ENCODE results near the gene SEMA4D. TPM values are rescaled to one million over a fixed set of nuclear protein-coding genes. Genes with fewer than 3 reads are reported as not detected.

Gene SEMA4D
- polyA plus RNA-seq, 1 experiment = 0.50 TPM

GRCh38 chr9:89319015-89319905, 178.7 kb downstream of the SEMA4D start:
- no peak for TF ChIP-seq CTCF (IDR thresholded peaks at IDR 0.05; ENCODE audit: insufficient read depth, low read depth, low read length)
- Histone ChIP-seq H3K36me3 (ENCODE audit: control insufficient read depth, insufficient read depth, low read length) (no peaks in the 10 kb centered on the region), H3K27me3 (ENCODE audit: control insufficient read depth, insufficient read depth, low read length) (no peaks in the 10 kb centered on the region), H3K4me3 (ENCODE audit: low read depth, low read length) (peak overlapping the region; percentile 77)
- ChIA-PET POLR2A (no interaction called here), CTCF (interaction anchor here (0.6 to 9.0 kb wide), 6 partner anchors 13 to 237 kb away, joined by 3 to 45 read pairs (median 3); no protein-coding TSS in a partner anchor)
- DNase-seq (ENCODE audit: low read depth) = no peak

- ChIA-PET POLR2A (no interaction called here), CTCF (interaction anchor here (0.6 to 9.0 kb wide), 6 partner anchors 14 to 238 kb away, joined by 3 to 45 read pairs (median 3); no protein-coding TSS in a partner anchor)
- H3K4me3 ChIP-seq (ENCODE audit: low read depth, low read length) = peak within 1 kb of the TSS; percentile 77
- peak; percentile 78 for TF ChIP-seq CTCF (IDR thresholded peaks at IDR 0.05; ENCODE audit: insufficient read depth, low read depth, low read length)
- peak; percentile 87 for DNase-seq (ENCODE audit: low read depth)
- H3K27me3 ChIP-seq (ENCODE audit: control insufficient read depth, insufficient read depth, low read length) = no peaks in the 10 kb centered on the region
- H3K36me3 ChIP-seq (ENCODE audit: control insufficient read depth, insufficient read depth, low read length) = no peaks in the 10 kb centered on the region
Measured at GRCh38 chr9:89318123-89319014, 179.5 kb downstream of the SEMA4D start, which contains the start of gene SECISBP2. Gene SECISBP2, plus strand, starts transcription at chr9:89318500. Its CDS starts 77 bp downstream, at chr9:89318577.

- TF ChIP-seq CTCF (IDR thresholded peaks at IDR 0.05; ENCODE audit: insufficient read depth, low read depth, low read length) = no peak
- no peak for DNase-seq (ENCODE audit: low read depth)
- Histone ChIP-seq H3K36me3 (ENCODE audit: control insufficient read depth, insufficient read depth, low read length) (no peaks in the 10 kb centered on the region), H3K4me3 (ENCODE audit: low read depth, low read length) (no peak overlapping the region), H3K27me3 (ENCODE audit: control insufficient read depth, insufficient read depth, low read length) (no peaks in the 10 kb centered on the region)
- ChIA-PET CTCF (no interaction called here), POLR2A (no interaction called here)
Measured at GRCh38 chr9:89317282-89317681, 180.6 kb downstream of the SEMA4D start.

GRCh38 chr9:89315482-89315881, 182.4 kb downstream of the SEMA4D start:
- no peak for DNase-seq (ENCODE audit: low read depth)
- no peak overlapping the region for H3K4me3 ChIP-seq (ENCODE audit: low read depth, low read length)
- no peak for TF ChIP-seq CTCF (IDR thresholded peaks at IDR 0.05; ENCODE audit: insufficient read depth, low read depth, low read length)
- no peaks in the 10 kb centered on the region for H3K27me3 ChIP-seq (ENCODE audit: control insufficient read depth, insufficient read depth, low read length)
- no peaks in the 10 kb centered on the region for H3K36me3 ChIP-seq (ENCODE audit: control insufficient read depth, insufficient read depth, low read length)
- POLR2A ChIA-PET = no interaction called here
- CTCF ChIA-PET = no interaction called here

GRCh38 chr9:89314955-89315354, 183.0 kb downstream of the SEMA4D start:
- H3K36me3 ChIP-seq (ENCODE audit: control insufficient read depth, insufficient read depth, low read length) = no peaks in the 10 kb centered on the region
- ChIA-PET CTCF (no interaction called here), POLR2A (interaction anchor here (0.6 kb wide), 1 partner anchor 211 kb away, joined by 3 read pairs; no protein-coding TSS in a partner anchor)
- H3K27me3 ChIP-seq (ENCODE audit: control insufficient read depth, insufficient read depth, low read length) = no peaks in the 10 kb centered on the region
- no peak for TF ChIP-seq CTCF (IDR thresholded peaks at IDR 0.05; ENCODE audit: insufficient read depth, low read depth, low read length)
- no peak for DNase-seq (ENCODE audit: low read depth)
- no peak overlapping the region for H3K4me3 ChIP-seq (ENCODE audit: low read depth, low read length)

All from BJ (cell line).